B cell (primary cell): Measurements from ENCODE around the gene OR4D5. TPM values are rescaled to one million over a fixed set of nuclear protein-coding genes. Genes with fewer than 3 reads are reported as not detected.

ENCODE experiments used
- ATAC-seq: fragments of 200-7000 bp; cut with Tn5 transposase; one replicate; pipeline ENCODE4 v1.10.0; 2021; ENCODE audit warnings: low read depth, mild to moderate bottlenecking, moderate number of reproducible peaks, moderate library complexity
- CTCF ChIA-PET: fragments of 350-600 bp; sonication (Branson Sonifier 250); formaldehyde crosslinking; loops from one replicate; lab custom pipeline; 2021; ENCODE audit warnings: antibody characterized with exemption, inconsistent platforms; lab: Charles Lee
- POLR2A ChIA-PET: fragments of 350-600 bp; sonication (Branson Sonifier 250); formaldehyde crosslinking; loops from one replicate; lab custom pipeline; 2021; ENCODE audit warnings: antibody characterized with exemption; lab: Charles Lee
- DNase-seq: peaks from one replicate; pipeline ENCODE4 v3.0.0; 2013
- H2AFZ ChIP-seq: 2 replicates; pipeline ENCODE4 v1.6.1; 2012; ENCODE audit warnings: mild to moderate bottlenecking, low read depth, low read length; ENCODE audit not compliant: insufficient read depth, poor library complexity, severe bottlenecking
- H3K27ac ChIP-seq, 2 donors: 1 replicate in 1 of 2; 2 replicates in 1 of 2; pipeline ENCODE4 v1.5.1; 2012 to 2013; ENCODE audit warnings: low read length in 2 of 2, mild to moderate bottlenecking in 2 of 2, moderate library complexity in 1 of 2
- H3K27me3 ChIP-seq, 4 experiments: fragments of 200-600 bp in 1 of 4; sonication (generic) in 1 of 4; replicated peaks in 1 of 4; 1 replicate in 2 of 4; 2 replicates in 2 of 4; pipeline versions ENCODE4 v1.6.1 to v1.7.0; 2013 to 2016; ENCODE audit warnings: low read length in 3 of 4, mild to moderate bottlenecking in 2 of 4, mixed read lengths in 1 of 4, moderate library complexity in 1 of 4; ENCODE audit not compliant: insufficient read depth in 4 of 4, control insufficient read depth in 3 of 4; ENCODE audit errors: control extremely low read depth in 1 of 4
- H3K36me3 ChIP-seq, 2 experiments: replicated peaks in 1 of 2; 1 replicate in 1 of 2; 2 replicates in 1 of 2; pipeline versions ENCODE4 v1.6.1 to v1.7.1; 2013; ENCODE audit warnings: low read length in 1 of 2; ENCODE audit not compliant: insufficient read depth in 2 of 2, control insufficient read depth in 1 of 2; ENCODE audit errors: control extremely low read depth in 1 of 2, extremely low read depth in 1 of 2
- H3K4me1 ChIP-seq, 2 donors: fragments of 200-600 bp in 1 of 2; sonication (generic) in 1 of 2; 1 replicate in 1 of 2; 2 replicates in 1 of 2; pipeline versions ENCODE4 v1.5.1 to v1.6.1; 2013 to 2017; ENCODE audit warnings: low read length in 2 of 2; ENCODE audit not compliant: control insufficient read depth in 2 of 2, insufficient read depth in 2 of 2
- H3K4me2 ChIP-seq: replicated peaks from 2 replicates; pipeline ENCODE3; 2012; ENCODE audit warnings: mild to moderate bottlenecking, low read depth, low read length; ENCODE audit not compliant: poor library complexity, severe bottlenecking
- H3K4me3 ChIP-seq, 5 experiments: fragments of 200-600 bp in 1 of 5; sonication (generic) in 1 of 5; 1 replicate in 3 of 5; 2 replicates in 2 of 5; pipeline versions ENCODE4 v1.5.1 to v1.7.0; 2011 to 2016; ENCODE audit warnings: low read length in 4 of 5, mild to moderate bottlenecking in 4 of 5, low read depth in 2 of 5, control low read depth in 1 of 5, moderate library complexity in 1 of 5; ENCODE audit not compliant: insufficient read depth in 1 of 5; ENCODE audit errors: control extremely low read depth in 1 of 5, extremely low read depth in 1 of 5
- H3K79me2 ChIP-seq: fragments of 200-600 bp; sonication (generic); one replicate; pipeline ENCODE4 v1.6.0; 2016; ENCODE audit warnings: low read length; ENCODE audit not compliant: control insufficient read depth, insufficient read depth
- H3K9ac ChIP-seq: fragments of 200-600 bp; sonication (generic); 2 replicates; pipeline ENCODE4 v1.6.1; 2017; ENCODE audit warnings: mild to moderate bottlenecking, low read length, moderate library complexity
- H3K9me3 ChIP-seq, 3 donors: one replicate each; pipeline versions ENCODE4 v1.6.1 to v1.7.1; 2013; ENCODE audit warnings: low read length in 2 of 3; ENCODE audit not compliant: control insufficient read depth in 2 of 3, insufficient read depth in 1 of 3; ENCODE audit errors: control extremely low read depth in 1 of 3
- H4K20me1 ChIP-seq: 2 replicates; pipeline ENCODE4 v1.6.0; 2012; ENCODE audit warnings: mild to moderate bottlenecking, low read length; ENCODE audit not compliant: insufficient read depth, control insufficient read depth, poor library complexity, severe bottlenecking
- H3K27ac Mint-ChIP-seq: one replicate; pipeline ENCODE4 v1.8.0; 2021; ENCODE audit warnings: mixed read lengths
- H3K27me3 Mint-ChIP-seq: one replicate; pipeline ENCODE4 v1.8.0; 2021; ENCODE audit warnings: mixed read lengths
- H3K4me1 Mint-ChIP-seq: one replicate; pipeline ENCODE4 v1.8.0; 2021; ENCODE audit warnings: mixed read lengths
- H3K4me3 Mint-ChIP-seq: one replicate; pipeline ENCODE4 v1.8.0; 2021; ENCODE audit warnings: mixed read lengths
- H3K9me3 Mint-ChIP-seq: one replicate; pipeline ENCODE4 v1.8.0; 2022; ENCODE audit warnings: mixed read lengths; ENCODE audit not compliant: insufficient read depth
- EZH2 ChIP-seq: IDR thresholded peaks from 2 replicates; pipeline ENCODE4 v1.6.1; 2012; ENCODE audit warnings: borderline replicate concordance, low read depth, mild to moderate bottlenecking, moderate library complexity, low read length; ENCODE audit not compliant: insufficient read depth, poor library complexity, severe bottlenecking
- WGBS: methylation state at CpG from one replicate; pipeline ENCODE4 v1.1.5; 2013; ENCODE audit warnings: missing lambda C conversion rate; ENCODE audit not compliant: insufficient coverage; 5-methylcytosine and 5-hydroxymethylcytosine counted together
- intact Hi-C: fragments of 100-400 bp; cut with micrococcal nuclease; formaldehyde crosslinking; loops from one replicate; pipeline ENCODE4 v1.10.0; 2022
- polyA plus RNA-seq: library from polyadenylated mRNA; depleted of rRNA; stranded (reverse); fragments of >200 nt; gene quantifications from 2 replicates; pipeline ENCODE4 v1.2.3, GENCODE V29; 2012
- total RNA-seq, 2 donors: library from RNA; stranded (reverse); fragments of 120-200 nt in 1 of 2; gene quantifications; 1 replicate in 1 of 2; 2 replicates in 1 of 2; pipeline versions ENCODE4 v1.2.3 to v1.2.4, GENCODE V29; 2013 to 2022
- TF ChIP-seq, protein P1 (sequence below): fragments of 200-600 bp; IDR thresholded peaks from one replicate; pipeline ENCODE4 v1.8.0; 2022; ENCODE audit warnings: antibody characterized with exemption, mild to moderate bottlenecking

Gene OR4D5
- total and polyA plus RNA-seq, 2 donors (not counting 1 experiment from before 2014, with no cell fraction given), result not detected

DNA sequence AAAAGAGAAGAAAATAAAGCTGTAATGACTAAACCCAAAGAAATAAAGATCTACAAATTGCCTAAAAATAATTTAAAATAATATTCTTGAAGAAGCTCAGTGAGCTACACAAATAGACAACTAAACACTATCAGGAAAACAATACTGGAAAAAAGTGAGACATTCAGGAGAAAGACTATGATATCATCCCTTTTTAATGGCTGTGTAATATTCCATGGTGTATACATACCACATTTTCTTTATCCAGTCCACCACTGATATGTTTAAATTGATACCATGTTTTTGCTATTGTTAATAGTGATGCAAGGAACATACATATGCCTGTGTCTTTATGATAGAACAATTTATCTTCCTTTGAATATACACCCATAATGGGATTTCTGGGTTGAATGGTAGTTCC lies 17.3 kb downstream of the OR4D5 start:
- Histone ChIP-seq H3K4me1 (no peaks in the 10 kb centered on the region), H3K36me3 (no peaks in the 10 kb centered on the region), H3K9me3 (no peaks in the 10 kb centered on the region), H3K9ac (no peak overlapping the region), H2AFZ (no peak overlapping the region), H3K27ac (no peak overlapping the region), H3K79me2 (no peaks in the 10 kb centered on the region), H4K20me1 (no peaks in the 10 kb centered on the region), H3K4me3 (no peak overlapping the region), H3K4me2 (no peak overlapping the region), H3K27me3 (no peaks in the 10 kb centered on the region)
- Mint-ChIP-seq H3K27ac (no peak overlapping the region), H3K4me3 (no peak overlapping the region), H3K4me1 (no peaks in the 10 kb centered on the region), H3K27me3 (no peaks in the 10 kb centered on the region), H3K9me3 (peaks cover 6% of the 10 kb centered on the region)
- intact Hi-C loops, result no loop called here
- TF ChIP-seq, protein P1, sequence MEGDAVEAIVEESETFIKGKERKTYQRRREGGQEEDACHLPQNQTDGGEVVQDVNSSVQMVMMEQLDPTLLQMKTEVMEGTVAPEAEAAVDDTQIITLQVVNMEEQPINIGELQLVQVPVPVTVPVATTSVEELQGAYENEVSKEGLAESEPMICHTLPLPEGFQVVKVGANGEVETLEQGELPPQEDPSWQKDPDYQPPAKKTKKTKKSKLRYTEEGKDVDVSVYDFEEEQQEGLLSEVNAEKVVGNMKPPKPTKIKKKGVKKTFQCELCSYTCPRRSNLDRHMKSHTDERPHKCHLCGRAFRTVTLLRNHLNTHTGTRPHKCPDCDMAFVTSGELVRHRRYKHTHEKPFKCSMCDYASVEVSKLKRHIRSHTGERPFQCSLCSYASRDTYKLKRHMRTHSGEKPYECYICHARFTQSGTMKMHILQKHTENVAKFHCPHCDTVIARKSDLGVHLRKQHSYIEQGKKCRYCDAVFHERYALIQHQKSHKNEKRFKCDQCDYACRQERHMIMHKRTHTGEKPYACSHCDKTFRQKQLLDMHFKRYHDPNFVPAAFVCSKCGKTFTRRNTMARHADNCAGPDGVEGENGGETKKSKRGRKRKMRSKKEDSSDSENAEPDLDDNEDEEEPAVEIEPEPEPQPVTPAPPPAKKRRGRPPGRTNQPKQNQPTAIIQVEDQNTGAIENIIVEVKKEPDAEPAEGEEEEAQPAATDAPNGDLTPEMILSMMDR, result no peak
- TF ChIP-seq EZH2, result no peak
- POLR2A ChIA-PET, result no interaction called here
- ATAC-seq (no peak), DNase-seq (no peak)
- CTCF ChIA-PET, result no interaction called here

DNA sequence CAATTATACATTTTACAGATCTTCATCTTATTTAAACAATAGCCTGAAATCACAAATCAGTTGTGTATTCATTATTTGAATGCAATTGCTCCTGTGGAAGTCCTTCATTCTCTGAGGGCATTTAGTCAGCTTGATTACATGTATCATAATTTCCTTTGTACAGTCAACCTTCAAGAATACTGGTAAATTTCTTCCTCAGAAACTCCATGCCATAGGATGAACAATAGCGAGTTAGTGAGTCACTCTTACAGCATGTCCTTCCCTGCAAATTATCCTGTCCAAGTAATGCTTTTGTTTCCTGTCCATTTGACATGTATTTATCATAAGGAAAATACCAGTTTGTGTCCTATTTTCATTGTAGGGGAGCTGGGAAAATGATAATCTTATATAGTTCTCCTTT lies 34.4 kb downstream of the OR4D5 start:
- Histone ChIP-seq H3K4me2 (no peak overlapping the region), H3K4me1 (no peaks in the 10 kb centered on the region), H3K9ac (no peak overlapping the region), H2AFZ (no peak overlapping the region), H3K79me2 (no peaks in the 10 kb centered on the region), H3K27ac (no peak overlapping the region), H3K27me3 (no peaks in the 10 kb centered on the region), H3K9me3 (peaks cover 0 to 6% (median 0%) of the 10 kb centered on the region in 3 donors), H4K20me1 (no peaks in the 10 kb centered on the region), H3K36me3 (no peaks in the 10 kb centered on the region), H3K4me3 (no peak overlapping the region)
- peaks cover 5% of the 10 kb centered on the region for H3K27me3 Mint-ChIP-seq
- intact Hi-C loops, result no loop called here
- no peak for DNase-seq
- H3K9me3 Mint-ChIP-seq, result peaks cover 7% of the 10 kb centered on the region
- TF ChIP-seq, protein P1, result no peak
- no peak for TF ChIP-seq EZH2
- no peak for ATAC-seq
- no peaks in the 10 kb centered on the region for H3K4me1 Mint-ChIP-seq
- WGBS, result no CpG with 5 or more reads among the region's 1 CpG
- ChIA-PET POLR2A (no interaction called here), CTCF (no interaction called here)
- no peak overlapping the region for H3K4me3 Mint-ChIP-seq
- no peak overlapping the region for H3K27ac Mint-ChIP-seq
